Uterus (tissue), 4 donors: ENCODE data around the gene SYS1. TPM values are rescaled to one million over a fixed set of nuclear protein-coding genes. Genes with fewer than 3 reads are reported as not detected.

Source experiments
- DNase-seq, 2 donors: peaks; one replicate each; pipeline ENCODE4 v3.0.0-alpha.2; 2019 to 2020
- H3K27ac ChIP-seq, 2 donors: fragments of 200-600 bp; sonication (generic); 1 replicate in 1 of 2; 2 replicates in 1 of 2; pipeline ENCODE4 v1.5.1; 2016 to 2018
- H3K27me3 ChIP-seq, 2 donors: fragments of 200-600 bp; sonication (generic); one replicate each; pipeline ENCODE4 v1.5.1; 2018 to 2019; ENCODE audit warnings: control low read depth in 1 of 2
- H3K36me3 ChIP-seq, 2 donors: fragments of 200-600 bp; sonication (generic); one replicate each; pipeline ENCODE4 v1.5.1; 2019; ENCODE audit warnings: control low read depth in 1 of 2
- H3K4me1 ChIP-seq, 2 donors: fragments of 200-600 bp; sonication (generic); one replicate each; pipeline ENCODE4 v1.5.1; 2018 to 2019; ENCODE audit warnings: control low read depth in 1 of 2
- H3K4me3 ChIP-seq, 2 donors: fragments of 200-600 bp; sonication (generic); 1 replicate in 1 of 2; 2 replicates in 1 of 2; pipeline ENCODE4 v1.5.1; 2018 to 2019; ENCODE audit warnings: mild to moderate bottlenecking in 1 of 2
- H3K9me3 ChIP-seq, 2 donors: fragments of 200-600 bp; sonication (generic); one replicate each; pipeline ENCODE4 v1.5.1; 2019; ENCODE audit warnings: control low read depth in 1 of 2
- POLR2A ChIP-seq, 2 donors: fragments of 450-650 bp; IDR thresholded peaks; one replicate each; pipeline ENCODE4 v1.6.1; 2016; ENCODE audit warnings: antibody characterized with exemption in 2 of 2, mild to moderate bottlenecking in 1 of 2, moderate library complexity in 1 of 2
- intact Hi-C: fragments of 100-400 bp; cut with DNase I; formaldehyde crosslinking; loops from one replicate; pipeline ENCODE4 v1.15.1; 2023; ENCODE audit warnings: low total_unique reads
- total RNA-seq, 4 donors: library from RNA; depleted of rRNA in 3 of 4; stranded (reverse); fragments of >200 nt in 3 of 4; gene quantifications; one replicate each; pipeline versions ENCODE4 v1.1.0 to v1.2.4, GENCODE V29; 2014 to 2023
- TF ChIP-seq, protein P1 (sequence below), 4 experiments: fragments of 200-600 bp in 2 of 4; fragments of 450-650 bp in 2 of 4; sonication (generic) in 2 of 4; IDR thresholded peaks; one replicate each; pipeline ENCODE4 v1.5.1; 2016 to 2019; ENCODE audit warnings: antibody characterized with exemption in 4 of 4, mild to moderate bottlenecking in 2 of 4, moderate library complexity in 1 of 4
- donor health status: DM: yes; HTN: yes; CAD: no.

Gene SYS1
- total RNA-seq, 4 donors from 2014 or later: 19.0 to 35.6 (median 25.0) TPM

GRCh38 chr20:45358282-45359068 lies 4.5 kb upstream of the SYS1 start:
- peaks cover 0 to 5% of the 10 kb centered on the region in 2 donors for H3K4me1 ChIP-seq

GRCh38 chr20:45359069-45359405 lies 3.9 kb upstream of the SYS1 start:
- Histone ChIP-seq H3K9me3 (no peaks in the 10 kb centered on the region), H3K36me3 (no peaks in the 10 kb centered on the region), H3K27me3 (no peaks in the 10 kb centered on the region), H3K4me3 (no peak overlapping the region), H3K27ac (peak overlapping the region; percentile 72 to 81), H3K4me1 (peaks cover 0 to 5% of the 10 kb centered on the region in 2 donors)
- intact Hi-C loops: no loop called here
- TF ChIP-seq, protein P1, sequence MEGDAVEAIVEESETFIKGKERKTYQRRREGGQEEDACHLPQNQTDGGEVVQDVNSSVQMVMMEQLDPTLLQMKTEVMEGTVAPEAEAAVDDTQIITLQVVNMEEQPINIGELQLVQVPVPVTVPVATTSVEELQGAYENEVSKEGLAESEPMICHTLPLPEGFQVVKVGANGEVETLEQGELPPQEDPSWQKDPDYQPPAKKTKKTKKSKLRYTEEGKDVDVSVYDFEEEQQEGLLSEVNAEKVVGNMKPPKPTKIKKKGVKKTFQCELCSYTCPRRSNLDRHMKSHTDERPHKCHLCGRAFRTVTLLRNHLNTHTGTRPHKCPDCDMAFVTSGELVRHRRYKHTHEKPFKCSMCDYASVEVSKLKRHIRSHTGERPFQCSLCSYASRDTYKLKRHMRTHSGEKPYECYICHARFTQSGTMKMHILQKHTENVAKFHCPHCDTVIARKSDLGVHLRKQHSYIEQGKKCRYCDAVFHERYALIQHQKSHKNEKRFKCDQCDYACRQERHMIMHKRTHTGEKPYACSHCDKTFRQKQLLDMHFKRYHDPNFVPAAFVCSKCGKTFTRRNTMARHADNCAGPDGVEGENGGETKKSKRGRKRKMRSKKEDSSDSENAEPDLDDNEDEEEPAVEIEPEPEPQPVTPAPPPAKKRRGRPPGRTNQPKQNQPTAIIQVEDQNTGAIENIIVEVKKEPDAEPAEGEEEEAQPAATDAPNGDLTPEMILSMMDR (IDR thresholded peaks at IDR 0.05): no peak
- peak in 1 of 2 donors; percentile 70 for DNase-seq

More at GRCh38 chr20:45358282-45359068, 4.5 kb upstream of the SYS1 start:
- peak; percentile 90 to 94 for DNase-seq
- H3K36me3 ChIP-seq: no peaks in the 10 kb centered on the region
- H3K27me3 ChIP-seq: no peaks in the 10 kb centered on the region
- TF ChIP-seq, protein P1 (IDR thresholded peaks at IDR 0.05): peak in 1 of 4 experiments; percentile 6
- TF ChIP-seq POLR2A (IDR thresholded peaks at IDR 0.05): no peak
- intact Hi-C loops: no loop called here
- H3K9me3 ChIP-seq: no peaks in the 10 kb centered on the region
- no peak overlapping the region for H3K4me3 ChIP-seq
- H3K27ac ChIP-seq: peak overlapping the region; percentile 72 to 81

DNA sequence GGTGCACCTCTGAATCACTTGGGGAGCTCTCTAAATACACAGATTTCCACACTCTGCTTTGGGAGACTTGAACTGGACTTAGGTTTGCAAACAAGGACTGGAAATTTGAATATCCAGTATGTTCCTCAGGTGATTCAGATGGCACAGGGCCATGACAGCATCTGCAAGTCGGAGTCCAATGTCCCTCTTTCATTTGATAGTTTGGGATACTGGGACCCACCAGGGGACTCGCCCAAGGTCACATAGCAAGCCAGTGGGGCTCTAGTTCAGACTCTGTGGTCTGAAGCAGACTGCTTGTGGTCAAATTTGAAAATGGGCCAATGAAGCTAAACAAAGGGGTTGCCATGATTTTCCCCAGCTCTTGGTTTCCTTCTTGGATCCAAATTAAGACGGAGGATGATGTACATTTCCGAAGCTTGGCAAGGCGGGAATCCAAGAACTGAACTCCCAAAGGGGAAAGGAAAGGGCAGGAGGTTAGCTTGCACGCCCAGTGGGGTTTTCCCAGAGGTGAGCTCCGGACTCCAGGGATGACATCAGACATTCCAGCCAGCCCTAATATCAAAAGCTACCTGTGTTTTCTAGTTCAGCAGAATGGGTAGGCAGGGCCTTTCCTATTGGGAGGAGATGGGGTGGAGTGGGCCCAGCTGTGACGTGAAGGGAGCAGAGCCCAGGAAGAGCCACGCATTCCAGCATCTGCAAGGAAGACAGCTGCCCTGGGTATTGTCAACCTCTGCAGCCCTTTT lies 3.4 kb upstream of the SYS1 start:
- no peaks in the 10 kb centered on the region for H3K9me3 ChIP-seq
- no peak overlapping the region for H3K4me3 ChIP-seq
- intact Hi-C loops: no loop called here
- H3K4me1 ChIP-seq: peaks cover 0 to 5% of the 10 kb centered on the region in 2 donors
- DNase-seq: peak; percentile 62 to 65
- TF ChIP-seq, protein P1 (IDR thresholded peaks at IDR 0.05): no peak
- TF ChIP-seq POLR2A (IDR thresholded peaks at IDR 0.05): no peak
- no peaks in the 10 kb centered on the region for H3K27me3 ChIP-seq
- H3K36me3 ChIP-seq: no peaks in the 10 kb centered on the region
- peak overlapping the region; percentile 72 to 81 for H3K27ac ChIP-seq

- TF ChIP-seq, protein P1 (IDR thresholded peaks at IDR 0.05): no peak
- no peak for TF ChIP-seq POLR2A (IDR thresholded peaks at IDR 0.05)
- DNase-seq: no peak
- H3K27ac ChIP-seq: no peak overlapping the region
- no peak overlapping the region for H3K4me3 ChIP-seq
- intact Hi-C loops: loop anchor here (2.0 kb wide), 1 partner anchor 75 kb away; no protein-coding TSS in a partner anchor
- H3K36me3 ChIP-seq: no peaks in the 10 kb centered on the region
- H3K27me3 ChIP-seq: no peaks in the 10 kb centered on the region
- no peaks in the 10 kb centered on the region for H3K9me3 ChIP-seq
- H3K4me1 ChIP-seq: peaks cover 5% of the 10 kb centered on the region in 2 donors
These were observed 1.2 kb upstream of the SYS1 start for GRCh38 chr20:45361793-45362192.
